Keratinocyte (primary cell): ENCODE measurements around the gene ICOS. TPM values are rescaled to one million over a fixed set of nuclear protein-coding genes. Genes with fewer than 3 reads are reported as not detected.

Source experiments
- DNase-seq: peaks from one replicate; pipeline ENCODE4 v3.0.0-alpha.2; 2011; ENCODE audit warnings: low read depth, missing footprints, low spot score
- FAIRE-seq: peaks from 2 replicates; lab custom pipeline; 2011; peaks lifted over from hg19 to GRCh38; lab: Jason Lieb, UNC
- H2AFZ ChIP-seq: 2 replicates; pipeline ENCODE4 v1.6.0; 2012; ENCODE audit warnings: low read length, control low read depth, inconsistent platforms; ENCODE audit not compliant: control insufficient read depth
- H3K27ac ChIP-seq: 2 replicates; pipeline ENCODE4 v1.5.1; 2011; ENCODE audit warnings: low read length; ENCODE audit not compliant: control insufficient read depth, insufficient read depth
- H3K27me3 ChIP-seq: 3 replicates; pipeline ENCODE4 v1.6.0; 2011; ENCODE audit warnings: low read length; ENCODE audit not compliant: control insufficient read depth, insufficient read depth; ENCODE audit errors: extremely low read depth
- H3K36me3 ChIP-seq, 2 experiments: 2 replicates in 1 of 2; 3 replicates in 1 of 2; pipeline ENCODE4 v1.5.1; 2011; ENCODE audit warnings: low read length in 2 of 2, mild to moderate bottlenecking in 1 of 2; ENCODE audit not compliant: control insufficient read depth in 2 of 2, insufficient read depth in 2 of 2; ENCODE audit errors: extremely low read depth in 1 of 2
- H3K4me1 ChIP-seq: 3 replicates; pipeline ENCODE4 v1.5.1; 2011; ENCODE audit warnings: low read length; ENCODE audit not compliant: control insufficient read depth, insufficient read depth; ENCODE audit errors: extremely low read depth
- H3K4me2 ChIP-seq: 3 replicates; pipeline ENCODE4 v1.6.0; 2011; ENCODE audit warnings: low read depth, low read length; ENCODE audit not compliant: control insufficient read depth, insufficient read depth; ENCODE audit errors: extremely low read depth
- H3K4me3 ChIP-seq, 3 experiments: fragments of 200-600 bp in 1 of 3; sonication (generic) in 1 of 3; 2 replicates in 2 of 3; 3 replicates in 1 of 3; pipeline ENCODE4 v1.5.1; 2011 to 2016; ENCODE audit warnings: low read length in 3 of 3, mild to moderate bottlenecking in 3 of 3, control low read depth in 2 of 3, inconsistent platforms in 1 of 3, low read depth in 1 of 3, mixed read lengths in 1 of 3, mixed run types in 1 of 3, moderate library complexity in 1 of 3; ENCODE audit not compliant: control insufficient read depth in 2 of 3, insufficient read depth in 2 of 3; ENCODE audit errors: extremely low read depth in 1 of 3
- H3K79me2 ChIP-seq: 2 replicates; pipeline ENCODE4 v1.6.0; 2012; ENCODE audit warnings: low read length; ENCODE audit not compliant: control insufficient read depth, insufficient read depth
- H3K9ac ChIP-seq: 3 replicates; pipeline ENCODE4 v1.6.0; 2011; ENCODE audit warnings: low read length; ENCODE audit not compliant: control insufficient read depth, insufficient read depth; ENCODE audit errors: extremely low read depth
- H3K9me1 ChIP-seq: 3 replicates; pipeline ENCODE4 v1.6.0; 2011; ENCODE audit warnings: low read length; ENCODE audit not compliant: control insufficient read depth, insufficient read depth; ENCODE audit errors: extremely low read depth
- H3K9me3 ChIP-seq: 2 replicates; pipeline ENCODE4 v1.5.1; 2012; ENCODE audit warnings: low read depth, low read length; ENCODE audit not compliant: control insufficient read depth
- H4K20me1 ChIP-seq: 3 replicates; pipeline ENCODE4 v1.6.0; 2011; ENCODE audit warnings: low read length; ENCODE audit not compliant: control insufficient read depth, insufficient read depth; ENCODE audit errors: extremely low read depth
- EZH2 ChIP-seq: IDR thresholded peaks from one replicate; pipeline ENCODE4 v1.6.1; 2012; ENCODE audit warnings: inconsistent platforms, mild to moderate bottlenecking, low read length, moderate library complexity
- dilution Hi-C: fragments of 300-500 bp; cut with MboI; formaldehyde crosslinking; loops from one replicate; pipeline ENCODE4 v1.7.0; 2020; ENCODE audit warnings: low sequenced_read_pairs; ENCODE audit not compliant: extremely low pct_ligation_motif_present
- polyA plus RNA-seq, 5 experiments: library from polyadenylated mRNA; depleted of rRNA in 3 of 5; stranded (reverse) in 3 of 5; stranded (forward) in 1 of 5; unstranded in 1 of 5; fragments of >200 nt; gene quantifications; 1 replicate in 1 of 5; 2 replicates in 3 of 5; 3 replicates in 1 of 5; pipeline versions ENCODE4 v1.2.1 to v1.2.3, GENCODE V29; 2011 to 2012; ENCODE audit warnings: missing spikeins in 2 of 5, low read depth in 1 of 5, low replicate concordance in 1 of 5
- TF ChIP-seq, protein P1 (sequence below), 3 experiments: IDR thresholded peaks in 1 of 3; conservative IDR thresholded peaks in 1 of 3; optimal IDR thresholded peaks in 1 of 3; 2 replicates in 2 of 3; 3 replicates in 1 of 3; pipeline versions ENCODE3 to v1.5.1; 2011; ENCODE audit warnings: low read length in 3 of 3, mild to moderate bottlenecking in 3 of 3, moderate library complexity in 2 of 3, control low read depth in 1 of 3, inconsistent platforms in 1 of 3; ENCODE audit not compliant: insufficient read depth in 2 of 3; ENCODE audit errors: extremely low read depth in 1 of 3

The ICOS gene
- polyA plus RNA-seq, 1 donor (not counting 4 experiments of a cell fraction or from before 2014, with no cell fraction given): not detected

DNA sequence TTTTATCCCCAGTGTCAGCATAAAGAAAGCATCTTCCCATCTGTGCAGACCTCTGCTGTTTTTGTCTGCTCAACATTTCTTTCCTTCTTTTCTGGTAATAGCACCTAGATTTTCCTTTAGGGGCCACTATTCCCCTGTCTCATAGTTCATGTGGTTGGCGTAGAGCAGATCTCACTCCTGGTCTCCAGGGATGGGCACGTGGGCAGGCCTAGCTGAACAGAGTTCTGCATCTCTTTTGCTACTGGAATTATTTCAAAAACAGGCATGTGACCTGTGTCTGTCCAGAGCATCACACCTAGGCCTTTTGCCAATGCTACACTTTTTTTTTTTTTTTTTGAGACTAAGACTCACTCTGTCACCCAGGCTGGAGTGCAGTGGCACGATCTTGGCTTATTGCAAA, 17.7 kb upstream of the ICOS start:
- H3K27me3 ChIP-seq: no peaks in the 10 kb centered on the region
- H3K9me1 ChIP-seq: no peaks in the 10 kb centered on the region
- H3K27ac ChIP-seq: no peak overlapping the region
- H4K20me1 ChIP-seq: no peaks in the 10 kb centered on the region
- TF ChIP-seq, protein P1, sequence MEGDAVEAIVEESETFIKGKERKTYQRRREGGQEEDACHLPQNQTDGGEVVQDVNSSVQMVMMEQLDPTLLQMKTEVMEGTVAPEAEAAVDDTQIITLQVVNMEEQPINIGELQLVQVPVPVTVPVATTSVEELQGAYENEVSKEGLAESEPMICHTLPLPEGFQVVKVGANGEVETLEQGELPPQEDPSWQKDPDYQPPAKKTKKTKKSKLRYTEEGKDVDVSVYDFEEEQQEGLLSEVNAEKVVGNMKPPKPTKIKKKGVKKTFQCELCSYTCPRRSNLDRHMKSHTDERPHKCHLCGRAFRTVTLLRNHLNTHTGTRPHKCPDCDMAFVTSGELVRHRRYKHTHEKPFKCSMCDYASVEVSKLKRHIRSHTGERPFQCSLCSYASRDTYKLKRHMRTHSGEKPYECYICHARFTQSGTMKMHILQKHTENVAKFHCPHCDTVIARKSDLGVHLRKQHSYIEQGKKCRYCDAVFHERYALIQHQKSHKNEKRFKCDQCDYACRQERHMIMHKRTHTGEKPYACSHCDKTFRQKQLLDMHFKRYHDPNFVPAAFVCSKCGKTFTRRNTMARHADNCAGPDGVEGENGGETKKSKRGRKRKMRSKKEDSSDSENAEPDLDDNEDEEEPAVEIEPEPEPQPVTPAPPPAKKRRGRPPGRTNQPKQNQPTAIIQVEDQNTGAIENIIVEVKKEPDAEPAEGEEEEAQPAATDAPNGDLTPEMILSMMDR (optimal IDR thresholded peaks at IDR 0.05 in 1 of 3, IDR thresholded peaks at IDR 0.05 in 1 of 3, conservative IDR thresholded peaks at IDR 0.05 in 1 of 3; ENCODE audit: extremely low read depth in 1 of 3, insufficient read depth in 2 of 3, low read length in 3 of 3): no peak
- TF ChIP-seq EZH2: no peak
- no peaks in the 10 kb centered on the region for H3K4me1 ChIP-seq
- H3K79me2 ChIP-seq: no peaks in the 10 kb centered on the region
- dilution Hi-C loops: no loop called here
- H3K36me3 ChIP-seq: no peaks in the 10 kb centered on the region
- DNase-seq: no peak
- H3K4me2 ChIP-seq: no peak overlapping the region
- no peak overlapping the region for H3K9ac ChIP-seq
- H2AFZ ChIP-seq: no peak overlapping the region
- no peak overlapping the region for H3K4me3 ChIP-seq
- H3K9me3 ChIP-seq: no peaks in the 10 kb centered on the region
- FAIRE-seq: no peak

DNA sequence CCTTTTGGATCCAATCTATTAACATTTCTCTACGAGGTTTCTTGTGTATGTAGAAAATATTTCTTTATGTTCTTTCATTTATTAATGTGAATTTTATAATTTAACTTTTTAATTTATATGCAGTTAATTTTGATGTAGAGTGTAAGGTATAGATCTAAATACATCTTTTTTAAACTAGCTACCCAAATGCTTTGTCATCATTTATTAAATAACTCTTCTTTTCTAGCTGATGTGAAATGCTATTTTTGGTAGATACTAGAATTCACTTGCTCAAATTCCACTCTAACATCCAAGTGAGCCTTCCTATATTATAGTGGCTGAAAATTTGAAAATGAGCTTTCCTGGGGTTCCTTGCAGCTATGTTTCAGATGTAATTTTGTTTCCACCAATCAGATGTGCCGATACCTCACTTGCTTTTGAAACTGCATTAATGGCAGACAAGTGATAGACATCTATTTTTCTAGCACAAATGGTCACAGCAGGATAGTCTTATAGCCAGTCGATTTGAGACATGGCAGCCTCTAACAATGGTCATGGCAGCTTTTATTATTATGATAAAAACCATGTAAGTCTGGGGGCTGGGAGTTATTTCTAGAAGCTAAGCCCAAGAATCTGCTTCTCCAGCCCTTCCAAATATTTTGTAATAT, 10.9 kb upstream of the ICOS start:
- FAIRE-seq: no peak
- no peak overlapping the region for H2AFZ ChIP-seq

More for the DNA sequence above, 10.9 kb upstream of the ICOS start:
- H3K36me3 ChIP-seq: no peaks in the 10 kb centered on the region
- H3K79me2 ChIP-seq: no peaks in the 10 kb centered on the region
- dilution Hi-C loops: no loop called here
- no peaks in the 10 kb centered on the region for H4K20me1 ChIP-seq
- H3K4me1 ChIP-seq: no peaks in the 10 kb centered on the region
- H3K27ac ChIP-seq: no peak overlapping the region
- no peak overlapping the region for H3K4me2 ChIP-seq
- no peaks in the 10 kb centered on the region for H3K27me3 ChIP-seq
- H3K4me3 ChIP-seq: no peak overlapping the region
- DNase-seq: no peak
- no peak overlapping the region for H3K9ac ChIP-seq
- TF ChIP-seq, protein P1 (optimal IDR thresholded peaks at IDR 0.05 in 1 of 3, IDR thresholded peaks at IDR 0.05 in 1 of 3, conservative IDR thresholded peaks at IDR 0.05 in 1 of 3; ENCODE audit: extremely low read depth in 1 of 3, insufficient read depth in 2 of 3, low read length in 3 of 3): no peak
- no peak for TF ChIP-seq EZH2
- H3K9me1 ChIP-seq: no peaks in the 10 kb centered on the region
- H3K9me3 ChIP-seq: no peaks in the 10 kb centered on the region
